ENCODE results near the gene VPS25. TPM values are rescaled to one million over a fixed set of nuclear protein-coding genes. Genes with fewer than 3 reads are reported as not detected.

Gene VPS25
- total RNA-seq, 2 donors from 2014 or later: 18.5 to 24.2 TPM

- TF ChIP-seq CTCF (IDR thresholded peaks at IDR 0.05): no peak
- Histone ChIP-seq H3K9me3 (no peaks in the 10 kb centered on the region), H3K4me3 (no peak overlapping the region), H3K27ac (no peak overlapping the region), H3K27me3 (replicated peaks; ENCODE audit: insufficient read depth) (no peaks in the 10 kb centered on the region), H3K36me3 (peaks cover 64% of the 10 kb centered on the region), H3K4me1 (ENCODE audit: control insufficient read depth in 1 of 2, low read depth in 2 of 2) (peaks cover 11% of the 10 kb centered on the region in 2 donors)
- ATAC-seq (ENCODE audit: insufficient number of reproducible peaks, low FRiP score, low read depth) (no peak), DNase-seq (ENCODE audit: low spot score) (no peak)
Measured at GRCh38 chr17:42818379-42818778, 45.1 kb downstream of the VPS25 start.

- no peak for DNase-seq (ENCODE audit: low spot score)
- H3K36me3 ChIP-seq: peaks cover 49% of the 10 kb centered on the region
- peak; percentile 41 for TF ChIP-seq CTCF (IDR thresholded peaks at IDR 0.05)
Measured at GRCh38 chr17:42819939-42820535, 46.8 kb downstream of the VPS25 start.

GRCh38 chr17:42821176-42821575 is 47.9 kb downstream of the VPS25 start:
- no peak for TF ChIP-seq CTCF (IDR thresholded peaks at IDR 0.05)
- no peak for DNase-seq (ENCODE audit: low spot score)
- Histone ChIP-seq H3K36me3 (peaks cover 41% of the 10 kb centered on the region), H3K27ac (no peak overlapping the region), H3K27me3 (replicated peaks; ENCODE audit: insufficient read depth) (no peaks in the 10 kb centered on the region), H3K4me1 (ENCODE audit: control insufficient read depth in 1 of 2, low read depth in 2 of 2) (peaks cover 14 to 18% of the 10 kb centered on the region in 2 donors), H3K4me3 (no peak overlapping the region), H3K9me3 (no peaks in the 10 kb centered on the region)
- ATAC-seq (ENCODE audit: insufficient number of reproducible peaks, low FRiP score, low read depth): no peak

More at GRCh38 chr17:42819939-42820535, 46.8 kb downstream of the VPS25 start:
- Histone ChIP-seq H3K9me3 (no peaks in the 10 kb centered on the region), H3K4me3 (no peak overlapping the region), H3K27ac (no peak overlapping the region), H3K27me3 (replicated peaks; ENCODE audit: insufficient read depth) (no peaks in the 10 kb centered on the region), H3K4me1 (ENCODE audit: control insufficient read depth in 1 of 2, low read depth in 2 of 2) (peaks cover 14 to 18% of the 10 kb centered on the region in 2 donors)
- no peak for ATAC-seq (ENCODE audit: insufficient number of reproducible peaks, low FRiP score, low read depth)

- no peak overlapping the region for H3K27ac ChIP-seq
- H3K36me3 ChIP-seq: no peaks in the 10 kb centered on the region
- DNase-seq (ENCODE audit: low spot score) (no peak), ATAC-seq (ENCODE audit: insufficient number of reproducible peaks, low FRiP score, low read depth) (no peak)
- peaks cover 12 to 22% of the 10 kb centered on the region in 2 donors for H3K4me1 ChIP-seq (ENCODE audit: control insufficient read depth in 1 of 2, low read depth in 2 of 2)
- no peak overlapping the region for H3K4me3 ChIP-seq
- H3K27me3 ChIP-seq (replicated peaks; ENCODE audit: insufficient read depth): no peaks in the 10 kb centered on the region
- H3K9me3 ChIP-seq: no peaks in the 10 kb centered on the region
- no peak for TF ChIP-seq CTCF (IDR thresholded peaks at IDR 0.05)
Measured at GRCh38 chr17:42827472-42827871, 54.2 kb downstream of the VPS25 start.

Other genes starting within 250 kb of the VPS25 start
- 100 to 1,000 TPM in 1 of 2 donors, 10 to 100 TPM in 1; 86.7 to 130 TPM for gene NAGLU, start 237.2 kb upstream of the VPS25 start, total RNA-seq
- gene HSD17B1, start 220.5 kb upstream of the VPS25 start, total RNA-seq: 1 to 10 TPM in 1 of 2 donors, under 1 TPM in 1; 0.14 to 2.8 TPM
- gene COASY, start 211.3 kb upstream of the VPS25 start, total RNA-seq: 10 to 100 TPM; 20.8 to 21.1 TPM
- gene MLX, start 206.3 kb upstream of the VPS25 start, total RNA-seq: 10 to 100 TPM; 31.5 to 41.2 TPM
- 1 to 10 TPM in 1 of 2 donors, not detected in 1; 6.6 TPM for gene PSMC3IP, start 195.7 kb upstream of the VPS25 start, total RNA-seq
- gene RETREG3, start 164.1 kb upstream of the VPS25 start, total RNA-seq: 10 to 100 TPM; 49.0 to 60.4 TPM
- 10 to 100 TPM; 26.7 to 47.0 TPM for gene TUBG1, start 163.8 kb upstream of the VPS25 start, total RNA-seq
- 10 to 100 TPM; 47.2 to 49.0 TPM for gene TUBG2, start 114.2 kb upstream of the VPS25 start, total RNA-seq
- 10 to 100 TPM; 54.8 to 59.2 TPM for gene PLEKHH3, start 96.5 kb upstream of the VPS25 start, total RNA-seq
- 1 to 10 TPM; 3.2 to 3.4 TPM for gene CCR10, start 91.6 kb upstream of the VPS25 start, total RNA-seq
- 10 to 100 TPM in 1 of 2 donors, 1 to 10 TPM in 1; 9.1 to 19.6 TPM for gene CNTNAP1, start 90.9 kb upstream of the VPS25 start, total RNA-seq
- 10 to 100 TPM; 66.3 to 75.2 TPM for gene EZH1, start 28.4 kb upstream of the VPS25 start, total RNA-seq
- gene RAMP2, start 12.2 kb upstream of the VPS25 start, total RNA-seq: 10 to 100 TPM; 11.0 to 32.3 TPM
- not detected for gene WNK4, start 7.2 kb downstream of the VPS25 start, total RNA-seq
- gene COA3, start 25.3 kb downstream of the VPS25 start, total RNA-seq: 10 to 100 TPM; 34.3 to 36.1 TPM
- not detected for gene CNTD1, start 25.4 kb downstream of the VPS25 start, total RNA-seq
- 100 to 1,000 TPM in 1 of 2 donors, 10 to 100 TPM in 1; 99.6 to 122 TPM for gene BECN1, start 50.8 kb downstream of the VPS25 start, total RNA-seq
- gene PSME3, start 59.9 kb downstream of the VPS25 start, total RNA-seq: 10 to 100 TPM; 41.2 to 82.5 TPM
- gene AOC2, start 71.1 kb downstream of the VPS25 start, total RNA-seq: 1 to 10 TPM in 1 of 2 donors, under 1 TPM in 1; 0.68 to 2.8 TPM
- gene AOC3, start 77.8 kb downstream of the VPS25 start, total RNA-seq: 100 to 1,000 TPM; 117 to 146 TPM
- not detected for gene G6PC1, start 127.3 kb downstream of the VPS25 start, total RNA-seq
- 10 to 100 TPM; 26.0 to 35.5 TPM for gene AARSD1, start 191.0 kb downstream of the VPS25 start, total RNA-seq
- 1 to 10 TPM; 1.5 to 2.0 TPM for gene PTGES3L, start 206.6 kb downstream of the VPS25 start, total RNA-seq
- gene RUNDC1, start 207.1 kb downstream of the VPS25 start, total RNA-seq: 10 to 100 TPM; 16.6 to 17.9 TPM
- gene RPL27, start 225.0 kb downstream of the VPS25 start, total RNA-seq: 100 to 1,000 TPM; 535 to 569 TPM
- gene IFI35, start 233.3 kb downstream of the VPS25 start, total RNA-seq: 10 to 100 TPM; 34.4 to 34.8 TPM
- gene VAT1, start 248.9 kb downstream of the VPS25 start, total RNA-seq: 100 to 1,000 TPM in 1 of 2 donors, 10 to 100 TPM in 1; 91.5 to 158 TPM

All from thoracic aorta (tissue), 2 donors.